ENCODE data around the gene GRK2. TPM values are rescaled to one million over a fixed set of nuclear protein-coding genes. Genes with fewer than 3 reads are reported as not detected.
A peak's percentile ranks its signal among the peaks of the same experiment; 100 is the strongest.

Gene GRK2
- polyA plus RNA-seq, 1 donor (not counting 4 experiments of a cell fraction or from before 2014, with no cell fraction given): 21.1 TPM

GRCh38 chr11:67268081-67268961 lies 2.0 kb downstream of the GRK2 start:
- peaks cover 65% of the 10 kb centered on the region for H3K79me2 ChIP-seq (ENCODE audit: control insufficient read depth, insufficient read depth, low read length)
- DNase-seq (ENCODE audit: low read depth, low spot score): no peak
- dilution Hi-C loops (cut with MboI; ENCODE audit: extremely low pct_ligation_motif_present, low sequenced_read_pairs): no loop called here
- H3K9me1 ChIP-seq (ENCODE audit: control insufficient read depth, extremely low read depth, insufficient read depth, low read length): peaks cover 3% of the 10 kb centered on the region
- H3K27ac ChIP-seq (ENCODE audit: control insufficient read depth, insufficient read depth, low read length): no peak overlapping the region
- peak overlapping the region; percentile 99 for H3K4me2 ChIP-seq (ENCODE audit: control insufficient read depth, extremely low read depth, insufficient read depth, low read depth, low read length)
- H3K9ac ChIP-seq (ENCODE audit: control insufficient read depth, extremely low read depth, insufficient read depth, low read length): peak overlapping the region; percentile 79
- peaks cover 73% of the 10 kb centered on the region for H3K4me1 ChIP-seq (ENCODE audit: control insufficient read depth, extremely low read depth, insufficient read depth, low read length)
- H4K20me1 ChIP-seq (ENCODE audit: control insufficient read depth, extremely low read depth, insufficient read depth, low read length): peaks cover 14% of the 10 kb centered on the region
- no peaks in the 10 kb centered on the region for H3K27me3 ChIP-seq (ENCODE audit: control insufficient read depth, extremely low read depth, insufficient read depth, low read length)
- peak overlapping the region in 2 of 3 experiments; percentile 60 to 84 for H3K4me3 ChIP-seq (ENCODE audit: control insufficient read depth in 2 of 3, extremely low read depth in 1 of 3, insufficient read depth in 2 of 3, low read depth in 1 of 3, low read length in 3 of 3)
- H2AFZ ChIP-seq (ENCODE audit: control insufficient read depth, low read length): no peak overlapping the region
- H3K36me3 ChIP-seq (ENCODE audit: control insufficient read depth in 2 of 2, extremely low read depth in 1 of 2, insufficient read depth in 2 of 2, low read length in 2 of 2): peaks cover 10 to 21% of the 10 kb centered on the region in 2 experiments
- TF ChIP-seq EZH2 (IDR thresholded peaks at IDR 0.05; ENCODE audit: low read length): no peak
- H3K9me3 ChIP-seq (ENCODE audit: control insufficient read depth, low read depth, low read length): no peaks in the 10 kb centered on the region
- FAIRE-seq: no peak

- Histone ChIP-seq H3K4me3 (ENCODE audit: control insufficient read depth in 2 of 3, extremely low read depth in 1 of 3, insufficient read depth in 2 of 3, low read depth in 1 of 3, low read length in 3 of 3) (no peak overlapping the region), H3K27ac (ENCODE audit: control insufficient read depth, insufficient read depth, low read length) (no peak overlapping the region), H4K20me1 (ENCODE audit: control insufficient read depth, extremely low read depth, insufficient read depth, low read length) (peaks cover 14% of the 10 kb centered on the region), H3K36me3 (ENCODE audit: control insufficient read depth in 2 of 2, extremely low read depth in 1 of 2, insufficient read depth in 2 of 2, low read length in 2 of 2) (peaks cover 10 to 21% of the 10 kb centered on the region in 2 experiments), H3K4me1 (ENCODE audit: control insufficient read depth, extremely low read depth, insufficient read depth, low read length) (peaks cover 67% of the 10 kb centered on the region), H3K9me3 (ENCODE audit: control insufficient read depth, low read depth, low read length) (no peaks in the 10 kb centered on the region), H3K9me1 (ENCODE audit: control insufficient read depth, extremely low read depth, insufficient read depth, low read length) (peaks cover 2% of the 10 kb centered on the region), H3K79me2 (ENCODE audit: control insufficient read depth, insufficient read depth, low read length) (peaks cover 70% of the 10 kb centered on the region), H3K4me2 (ENCODE audit: control insufficient read depth, extremely low read depth, insufficient read depth, low read depth, low read length) (no peak overlapping the region), H3K9ac (ENCODE audit: control insufficient read depth, extremely low read depth, insufficient read depth, low read length) (no peak overlapping the region), H2AFZ (ENCODE audit: control insufficient read depth, low read length) (no peak overlapping the region), H3K27me3 (ENCODE audit: control insufficient read depth, extremely low read depth, insufficient read depth, low read length) (no peaks in the 10 kb centered on the region)
- dilution Hi-C loops (cut with MboI; ENCODE audit: extremely low pct_ligation_motif_present, low sequenced_read_pairs): no loop called here
- DNase-seq (ENCODE audit: low read depth, low spot score): no peak
- FAIRE-seq: no peak
- TF ChIP-seq EZH2 (IDR thresholded peaks at IDR 0.05; ENCODE audit: low read length): no peak
- TF ChIP-seq, protein P1, sequence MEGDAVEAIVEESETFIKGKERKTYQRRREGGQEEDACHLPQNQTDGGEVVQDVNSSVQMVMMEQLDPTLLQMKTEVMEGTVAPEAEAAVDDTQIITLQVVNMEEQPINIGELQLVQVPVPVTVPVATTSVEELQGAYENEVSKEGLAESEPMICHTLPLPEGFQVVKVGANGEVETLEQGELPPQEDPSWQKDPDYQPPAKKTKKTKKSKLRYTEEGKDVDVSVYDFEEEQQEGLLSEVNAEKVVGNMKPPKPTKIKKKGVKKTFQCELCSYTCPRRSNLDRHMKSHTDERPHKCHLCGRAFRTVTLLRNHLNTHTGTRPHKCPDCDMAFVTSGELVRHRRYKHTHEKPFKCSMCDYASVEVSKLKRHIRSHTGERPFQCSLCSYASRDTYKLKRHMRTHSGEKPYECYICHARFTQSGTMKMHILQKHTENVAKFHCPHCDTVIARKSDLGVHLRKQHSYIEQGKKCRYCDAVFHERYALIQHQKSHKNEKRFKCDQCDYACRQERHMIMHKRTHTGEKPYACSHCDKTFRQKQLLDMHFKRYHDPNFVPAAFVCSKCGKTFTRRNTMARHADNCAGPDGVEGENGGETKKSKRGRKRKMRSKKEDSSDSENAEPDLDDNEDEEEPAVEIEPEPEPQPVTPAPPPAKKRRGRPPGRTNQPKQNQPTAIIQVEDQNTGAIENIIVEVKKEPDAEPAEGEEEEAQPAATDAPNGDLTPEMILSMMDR (optimal IDR thresholded peaks at IDR 0.05 in 1 of 3, IDR thresholded peaks at IDR 0.05 in 1 of 3, conservative IDR thresholded peaks at IDR 0.05 in 1 of 3; ENCODE audit: extremely low read depth in 1 of 3, insufficient read depth in 2 of 3, low read length in 3 of 3): no peak
These were observed 2.6 kb downstream of the GRK2 start for GRCh38 chr11:67268962-67269268.

Measured in keratinocyte (primary cell).